A204.1 (cell line): ENCODE data around the gene POLR3GL.
A peak's percentile ranks its signal among the peaks of the same experiment; 100 is the strongest.
"Not testable (repeated sequence)": the region's sequence is repeated elsewhere in the genome, so short reads cannot be mapped to it uniquely, and the experiment has no call there.

Experiments
- FAIRE-seq: peaks from 2 replicates; lab custom pipeline; 2012; peaks lifted over from hg19 to GRCh38; lab: Jason Lieb, UNC

POLR3GL gene, protein sequence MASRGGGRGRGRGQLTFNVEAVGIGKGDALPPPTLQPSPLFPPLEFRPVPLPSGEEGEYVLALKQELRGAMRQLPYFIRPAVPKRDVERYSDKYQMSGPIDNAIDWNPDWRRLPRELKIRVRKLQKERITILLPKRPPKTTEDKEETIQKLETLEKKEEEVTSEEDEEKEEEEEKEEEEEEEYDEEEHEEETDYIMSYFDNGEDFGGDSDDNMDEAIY

DNA sequence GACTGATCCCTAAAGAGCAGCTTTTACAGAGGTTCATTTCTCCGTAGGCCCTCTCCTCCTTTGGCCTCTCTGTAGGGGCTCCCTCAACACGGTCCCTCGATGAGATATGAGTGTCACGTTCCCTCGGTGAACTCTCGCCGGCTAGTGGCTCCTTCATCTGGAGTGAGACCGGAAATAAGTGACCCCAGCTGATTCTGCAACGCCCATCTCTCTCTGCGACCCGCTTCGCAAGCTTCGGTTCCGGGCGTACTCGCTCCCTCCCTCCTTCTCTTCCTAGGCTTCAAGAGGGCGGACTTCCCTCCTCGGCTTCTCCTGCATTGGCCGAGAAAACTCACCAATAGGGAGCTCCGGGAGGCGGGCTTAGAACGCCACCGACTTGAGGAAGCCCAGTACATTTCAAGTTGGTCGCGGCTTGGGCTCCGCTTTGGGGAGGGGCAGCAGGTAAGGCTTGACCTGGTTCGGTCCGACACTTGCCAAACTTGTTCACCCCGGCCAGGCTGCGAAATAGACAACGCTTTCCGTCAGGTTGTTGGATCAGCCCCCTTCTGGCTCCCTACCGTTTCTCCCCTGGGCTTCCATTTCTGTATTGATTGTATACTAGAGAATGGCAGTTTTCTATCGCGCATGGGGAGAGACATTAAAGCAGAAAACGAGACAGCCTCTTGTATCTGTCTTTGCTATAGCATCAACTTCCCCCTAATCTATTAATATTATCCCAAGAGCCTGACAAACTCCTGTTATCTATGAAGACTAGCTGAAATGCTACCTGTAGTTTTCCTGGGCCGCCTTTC lies at the start of gene POLR3GL, which contains the start of gene ANKRD34A:
Gene POLR3GL, plus strand, starts transcription at position 363 of the 791 bp plus-strand sequence. CDS start 10,176 bp downstream, outside the sequence.
Gene ANKRD34A, minus strand, starts transcription at position 248 of the 791 bp plus-strand sequence. CDS start 2,816 bp downstream, outside the sequence.
- peak; percentile 96 for FAIRE-seq

DNA sequence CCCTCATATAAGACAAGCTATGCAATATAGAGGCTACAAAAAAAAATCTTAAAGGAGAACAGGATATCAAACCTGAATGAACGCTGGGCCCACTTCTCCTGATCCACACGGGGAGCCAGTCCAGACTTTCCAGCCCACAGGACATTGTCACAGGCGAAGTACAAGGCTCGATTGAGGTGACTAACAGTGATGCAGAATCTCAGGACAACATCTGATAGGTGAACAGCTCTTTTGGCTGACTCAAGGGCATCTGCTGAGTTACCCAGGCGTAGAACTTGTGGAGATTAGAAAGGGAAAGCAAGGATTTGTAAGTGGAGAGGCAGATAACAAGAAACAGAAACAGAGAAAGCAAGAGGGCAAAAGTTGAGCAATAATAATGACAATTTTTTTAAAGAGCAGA lies 47.7 kb upstream of the POLR3GL start:
- FAIRE-seq = no peak

DNA sequence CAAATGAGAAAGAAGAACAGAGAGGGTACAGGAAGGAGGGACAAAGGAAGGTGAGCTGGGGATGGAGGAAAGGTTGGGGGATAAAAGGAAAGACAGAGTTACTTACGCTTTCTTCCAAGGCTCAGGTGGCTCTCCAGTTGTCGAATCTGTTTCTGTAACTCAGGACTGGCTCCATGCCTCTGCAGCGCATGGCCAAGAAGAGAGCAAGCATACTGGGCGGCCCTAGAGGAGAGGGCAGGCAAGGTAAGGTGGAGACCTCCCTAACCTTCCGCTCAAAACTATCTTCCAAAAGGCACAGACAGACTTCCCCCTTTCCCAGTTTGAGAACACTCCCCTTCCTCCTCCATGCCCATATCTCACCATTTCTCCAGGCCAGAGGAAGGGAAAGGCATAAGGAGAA lies 46.9 kb upstream of the POLR3GL start:
- no peak for FAIRE-seq

DNA sequence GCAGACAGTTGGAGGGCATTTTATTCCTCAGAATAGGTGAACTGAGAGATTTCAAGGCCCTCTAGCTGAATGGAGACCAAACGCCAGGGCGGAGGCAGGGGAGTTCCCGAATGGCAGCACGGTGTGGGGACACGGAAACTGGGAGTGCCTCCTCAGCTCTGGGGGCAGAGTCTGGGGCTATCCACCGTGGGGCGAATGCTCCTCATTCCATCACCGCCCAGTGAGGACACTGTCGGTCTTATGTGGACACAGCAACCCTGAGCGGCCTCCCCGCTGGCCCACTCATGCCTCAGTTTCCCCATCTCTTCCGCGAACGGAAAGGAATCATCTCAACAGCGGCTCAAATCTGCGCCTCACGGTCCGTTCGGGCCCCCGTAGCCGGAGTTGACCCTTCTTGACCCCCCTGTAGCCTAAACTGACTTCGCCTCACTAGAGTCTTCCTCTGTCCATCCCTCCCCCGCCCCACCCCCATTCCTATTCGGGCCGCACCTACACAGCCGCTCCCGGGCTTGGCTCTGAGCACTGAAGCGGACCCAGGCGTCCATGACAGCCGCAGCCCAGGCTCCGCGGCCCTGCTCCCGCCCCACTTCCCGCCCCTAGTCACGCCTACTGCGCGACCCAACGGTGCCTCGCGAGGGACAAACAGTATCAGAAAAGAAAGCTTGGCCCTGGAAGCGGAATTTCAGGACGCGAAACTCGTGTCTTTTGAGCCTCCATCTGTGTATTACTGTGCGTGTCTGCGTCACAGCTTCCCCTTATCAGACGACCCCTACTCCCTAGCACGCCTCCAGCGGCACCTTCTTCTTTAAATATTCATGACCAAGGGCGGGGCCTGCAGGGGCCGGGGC lies 46.1 kb upstream of the POLR3GL start, which contains the start of gene PEX11B:
Gene PEX11B, minus strand, starts transcription at position 574 of the 848 bp plus-strand sequence. Its CDS starts 29 bp downstream, at position 545.
- FAIRE-seq = peak; percentile 39

DNA sequence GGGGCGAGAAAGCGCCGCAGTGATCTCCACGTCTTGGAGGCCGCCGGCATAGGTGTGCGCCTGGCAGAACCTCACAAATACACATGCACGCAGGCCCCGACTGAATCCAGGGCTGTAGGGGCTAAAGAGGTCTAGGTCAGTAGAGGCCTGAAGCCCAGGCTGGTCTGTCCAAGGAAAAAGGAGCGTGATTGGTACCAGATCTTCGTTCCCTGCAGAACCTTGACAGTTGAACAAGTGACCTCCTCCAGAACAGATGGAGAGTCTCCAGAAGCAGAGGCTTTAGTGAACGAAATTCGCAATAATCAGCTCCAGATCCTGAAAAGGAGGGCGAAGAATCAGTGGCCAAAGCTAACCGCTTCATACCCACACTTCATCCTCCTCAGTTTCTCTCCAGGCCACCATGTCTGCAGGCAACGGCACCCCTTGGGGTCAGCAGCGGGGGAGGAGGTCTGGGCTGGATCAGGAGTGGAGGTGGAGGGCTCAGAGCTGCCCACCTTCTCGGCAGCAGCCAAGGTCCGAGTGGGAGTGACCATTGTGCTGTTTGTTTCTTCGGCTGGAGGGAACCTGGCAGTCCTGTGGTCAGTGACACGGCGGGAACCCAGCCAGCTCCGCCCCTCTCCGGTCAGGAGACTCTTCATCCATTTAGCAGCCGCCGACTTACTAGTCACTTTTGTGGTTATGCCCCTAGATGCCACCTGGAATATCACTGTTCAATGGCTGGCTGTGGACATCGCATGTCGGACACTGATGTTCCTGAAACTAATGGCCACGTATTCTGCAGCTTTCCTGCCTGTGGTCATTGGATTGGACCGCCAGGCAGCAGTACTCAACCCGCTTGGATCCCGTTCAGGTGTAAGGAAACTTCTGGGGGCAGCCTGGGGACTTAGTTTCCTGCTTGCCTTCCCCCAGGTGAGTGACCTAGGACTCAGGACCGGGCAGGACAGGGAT lies 45.2 kb upstream of the POLR3GL start:
- no peak for FAIRE-seq

DNA sequence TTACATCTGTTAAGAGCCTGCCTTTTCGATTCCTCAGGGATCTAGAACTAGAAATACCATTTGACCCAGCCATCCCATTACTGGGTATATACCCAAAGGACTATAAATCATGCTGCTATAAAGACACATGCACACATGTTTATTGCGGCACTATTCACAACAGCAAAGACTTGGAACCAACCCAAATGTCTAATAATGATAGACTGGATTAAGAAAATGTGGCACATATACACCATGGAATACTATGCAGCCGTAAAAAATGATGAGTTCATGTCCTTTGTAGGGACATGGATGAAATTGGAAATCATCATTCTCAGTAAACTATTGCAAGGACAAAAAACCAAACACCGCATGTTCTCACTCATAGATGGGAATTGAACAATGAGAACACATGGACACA lies 44.2 kb upstream of the POLR3GL start:
- FAIRE-seq = not testable (repeated sequence)

DNA sequence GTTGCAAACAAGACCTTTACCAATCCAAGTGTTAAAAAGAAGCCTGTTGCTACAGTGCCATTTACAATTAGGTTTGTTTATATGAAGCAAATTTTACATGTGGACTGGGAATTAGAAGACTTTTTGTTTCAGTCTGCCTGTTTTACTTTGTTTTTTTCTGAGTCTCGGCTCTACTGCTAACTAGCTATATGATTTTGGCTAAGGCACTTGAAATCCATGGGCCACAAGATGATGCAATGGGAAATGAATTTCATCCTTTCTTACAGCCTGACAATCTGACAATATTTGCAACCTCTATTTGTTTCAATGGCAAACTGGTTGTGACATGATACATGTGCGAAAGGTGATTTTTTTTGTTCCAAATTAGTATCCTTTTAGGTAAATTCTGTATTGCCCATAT lies 42.2 kb upstream of the POLR3GL start:
- no peak for FAIRE-seq

DNA sequence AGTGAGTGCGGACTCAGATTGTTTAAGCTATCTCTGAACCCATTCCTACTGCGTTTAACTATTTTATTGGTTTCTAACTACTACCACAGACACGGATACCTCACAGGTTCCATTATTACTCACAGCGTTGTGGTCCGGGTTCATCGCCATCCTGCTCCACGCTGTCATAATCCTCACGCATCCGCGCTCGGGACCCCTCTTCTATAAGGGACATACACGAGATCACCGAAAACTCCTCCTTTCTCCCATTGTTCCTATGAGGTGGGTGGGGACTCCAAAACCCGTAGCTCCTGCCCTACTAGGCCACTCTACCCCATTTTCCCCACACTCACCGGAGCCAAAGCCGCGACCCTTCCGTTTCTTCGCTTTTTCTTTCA lies 37.8 kb upstream of the POLR3GL start:
- FAIRE-seq = no peak

DNA sequence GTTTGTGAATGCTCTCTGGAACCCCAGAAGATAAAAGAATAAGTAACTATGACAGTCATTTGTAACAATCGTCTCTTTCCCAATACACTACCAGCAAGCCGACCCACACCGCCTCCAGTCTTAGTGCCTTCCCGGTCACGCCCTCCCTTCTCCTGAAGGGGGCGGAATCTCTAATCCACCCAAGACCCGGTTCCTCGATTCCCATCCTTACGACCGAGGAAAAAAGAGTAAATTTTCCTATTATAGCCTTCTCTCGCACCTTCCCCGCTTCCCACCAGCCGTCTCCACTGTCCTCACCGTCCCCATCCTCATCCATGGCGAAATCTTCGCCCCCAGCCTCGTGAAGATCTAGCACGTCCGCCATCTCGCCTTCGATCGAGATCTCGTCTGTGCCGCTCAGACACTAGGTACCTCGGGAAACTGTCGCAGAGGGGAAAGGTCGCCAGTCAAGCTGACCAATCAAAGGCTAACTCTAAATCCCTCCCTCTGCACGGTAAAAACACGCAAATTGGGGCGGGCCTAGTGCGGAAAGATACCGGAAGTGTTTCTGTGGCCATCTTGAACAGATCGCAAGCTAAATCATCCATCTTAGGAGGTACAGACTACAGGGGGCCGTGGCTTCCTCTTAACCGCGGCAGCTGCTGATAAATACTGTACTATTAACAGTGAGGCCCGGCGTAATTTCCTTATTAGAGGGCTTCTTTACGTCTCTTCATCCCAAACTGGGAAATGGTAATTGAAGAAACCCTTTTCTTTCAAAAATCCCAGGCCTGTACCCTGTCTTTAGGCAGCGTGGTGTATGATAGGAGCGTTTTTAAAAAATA lies 37.2 kb upstream of the POLR3GL start, which contains the start of gene RBM8A:
Gene RBM8A, minus strand, starts transcription at position 422 of the 824 bp plus-strand sequence. Its CDS starts 58 bp downstream, at position 364.
- peak; percentile 90 for FAIRE-seq

DNA sequence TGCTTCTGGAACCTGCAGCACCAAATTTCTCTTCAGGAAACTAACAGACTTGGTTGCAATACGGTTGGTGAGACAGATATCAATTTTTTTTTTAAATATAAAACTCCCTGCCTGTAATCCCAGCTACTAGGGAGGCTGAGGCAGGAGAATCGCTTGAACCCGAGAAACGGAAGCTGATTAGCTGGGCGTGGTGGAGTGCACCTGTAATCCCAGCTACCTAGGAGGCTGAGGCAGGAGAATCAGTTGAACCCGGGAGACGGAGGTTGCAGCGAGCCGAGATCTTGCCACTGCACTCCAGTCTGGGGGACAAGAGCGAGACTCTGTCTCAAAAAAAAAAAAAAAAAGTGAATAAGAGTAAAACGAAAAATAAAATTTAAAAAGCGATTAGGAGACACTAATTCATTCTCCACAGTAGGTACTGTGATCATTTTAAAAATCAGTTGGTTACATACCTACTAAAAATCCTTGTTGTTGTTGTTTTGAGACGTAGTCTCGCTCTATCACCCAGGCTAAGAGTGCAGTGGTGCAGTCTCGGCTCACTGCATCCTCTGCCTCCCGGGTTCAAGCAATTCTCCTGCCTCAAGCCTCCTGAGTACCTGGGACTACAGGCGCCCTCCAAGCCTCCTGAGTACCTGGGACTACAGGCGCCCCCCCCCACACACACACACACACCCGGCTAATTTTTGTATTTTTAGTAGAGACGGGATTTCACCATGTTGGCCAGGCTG lies 36.4 kb upstream of the POLR3GL start:
- FAIRE-seq = no peak

DNA sequence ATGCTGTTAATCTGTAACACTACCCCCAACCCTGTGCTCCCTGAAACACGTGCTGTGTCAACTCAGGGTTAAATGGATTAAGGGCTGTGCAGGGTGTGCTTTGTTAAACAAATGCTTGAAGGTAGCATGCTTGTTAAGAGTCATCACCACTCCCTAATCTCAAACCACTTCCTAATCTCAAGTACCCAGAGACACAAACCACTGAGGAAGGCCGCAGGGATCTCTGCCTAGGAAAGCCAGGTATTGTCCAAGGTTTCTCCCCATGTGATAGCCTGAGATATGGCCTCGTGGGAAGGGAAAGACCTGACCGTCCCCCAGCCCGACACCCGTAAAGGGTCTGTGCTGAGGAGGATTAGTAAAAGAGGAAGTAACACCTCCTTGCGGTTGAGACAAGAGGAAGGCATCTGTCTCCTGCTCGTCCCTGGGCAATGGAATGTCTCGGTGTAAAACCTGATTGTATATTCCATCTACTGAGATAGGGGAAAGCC lies 31.9 kb upstream of the POLR3GL start:
- not testable (repeated sequence) for FAIRE-seq

DNA sequence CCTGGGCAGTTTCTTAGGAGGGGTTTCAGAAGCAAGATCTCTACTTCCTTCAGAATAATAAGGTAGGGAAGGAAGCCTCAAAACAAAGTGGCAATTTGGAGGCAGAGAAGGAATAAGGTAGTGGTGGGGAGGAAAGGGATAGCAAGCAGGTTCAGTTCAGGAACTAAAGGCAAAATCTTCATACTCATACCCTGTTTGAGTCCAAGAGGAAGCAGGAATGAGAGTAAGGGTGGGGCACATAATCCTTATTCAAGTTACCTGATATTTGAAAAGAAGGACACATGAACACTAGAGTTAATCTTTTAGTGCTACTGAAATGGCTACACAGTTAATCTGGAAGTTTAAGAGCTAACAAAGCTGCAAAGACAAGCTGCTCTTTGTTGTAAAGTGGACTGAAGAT lies 28.8 kb upstream of the POLR3GL start:
- no peak for FAIRE-seq

DNA sequence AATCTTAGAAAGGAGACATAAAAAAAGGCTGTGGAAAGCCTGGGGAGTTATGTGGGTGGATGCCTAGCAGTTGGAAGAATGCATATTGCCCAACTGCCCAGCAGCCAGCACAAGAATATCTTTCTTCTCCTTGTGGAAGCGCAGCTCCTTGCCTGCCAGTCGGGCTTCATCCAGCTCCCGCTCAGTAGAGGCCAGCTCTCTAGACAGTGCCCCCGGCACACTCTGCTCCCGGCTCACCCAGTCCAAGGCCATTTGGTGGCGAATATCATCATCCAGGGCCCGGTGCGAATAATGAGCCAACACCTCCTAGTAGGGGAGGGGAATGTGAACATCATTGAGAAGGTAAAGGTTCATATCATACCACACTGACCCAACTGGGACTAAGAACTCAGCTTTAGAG lies 28.2 kb upstream of the POLR3GL start:
- no peak for FAIRE-seq

DNA sequence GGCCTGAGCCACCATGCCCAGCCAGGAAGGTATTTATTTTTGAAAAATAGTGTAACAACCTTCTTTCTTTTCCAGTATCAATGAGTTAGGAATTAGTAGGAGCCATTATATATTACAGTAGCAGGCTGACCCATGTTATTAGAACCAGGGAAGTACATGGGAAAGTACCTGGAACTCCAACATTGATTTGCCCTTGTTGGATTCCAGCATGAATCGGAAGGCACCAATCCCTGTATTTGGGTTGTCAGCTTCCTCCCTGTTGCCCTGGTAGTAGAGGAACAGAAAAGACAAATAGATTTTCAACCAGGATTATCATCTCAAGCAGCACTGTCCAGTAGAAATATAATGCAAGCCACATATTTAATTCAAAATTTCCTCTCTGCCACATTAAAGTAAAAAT lies 27.1 kb upstream of the POLR3GL start:
- FAIRE-seq = no peak

DNA sequence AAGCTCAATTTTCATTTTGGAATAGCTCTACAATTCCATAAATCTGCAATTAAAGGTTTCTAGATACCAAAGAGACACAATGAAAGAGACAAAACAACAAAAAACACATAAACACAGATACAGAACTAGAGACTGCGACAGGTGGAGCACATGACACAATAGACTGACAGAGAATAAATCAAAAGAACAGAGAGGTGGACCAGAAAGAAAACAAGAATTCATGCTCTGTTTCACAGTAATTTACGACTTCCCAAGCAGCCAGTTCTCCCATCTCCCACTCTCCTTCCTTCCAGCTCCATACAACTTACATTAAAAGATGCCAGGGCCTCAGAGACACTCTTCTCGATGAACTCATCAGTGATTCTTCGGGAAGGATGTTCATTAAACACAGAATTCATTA lies 22.1 kb upstream of the POLR3GL start:
- FAIRE-seq = no peak

DNA sequence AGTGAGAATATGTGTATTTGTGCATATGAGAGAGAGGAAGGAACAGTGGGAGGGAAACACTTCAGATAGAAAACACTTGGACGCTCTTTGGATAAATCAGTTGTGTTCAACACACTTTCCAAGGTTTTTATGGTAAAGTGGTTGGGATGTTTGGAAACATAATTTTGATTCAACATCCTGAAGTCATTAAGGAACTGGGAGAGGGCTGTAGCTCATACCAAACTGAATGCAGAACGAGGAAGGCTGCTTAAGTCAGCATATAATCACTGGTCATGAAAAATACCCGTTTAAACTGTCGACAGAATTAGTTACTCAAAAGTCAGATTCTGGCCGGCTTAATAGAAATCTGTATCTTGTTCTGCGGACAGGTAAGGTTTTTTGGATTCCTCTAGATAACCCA lies 21.6 kb upstream of the POLR3GL start:
- no peak for FAIRE-seq

DNA sequence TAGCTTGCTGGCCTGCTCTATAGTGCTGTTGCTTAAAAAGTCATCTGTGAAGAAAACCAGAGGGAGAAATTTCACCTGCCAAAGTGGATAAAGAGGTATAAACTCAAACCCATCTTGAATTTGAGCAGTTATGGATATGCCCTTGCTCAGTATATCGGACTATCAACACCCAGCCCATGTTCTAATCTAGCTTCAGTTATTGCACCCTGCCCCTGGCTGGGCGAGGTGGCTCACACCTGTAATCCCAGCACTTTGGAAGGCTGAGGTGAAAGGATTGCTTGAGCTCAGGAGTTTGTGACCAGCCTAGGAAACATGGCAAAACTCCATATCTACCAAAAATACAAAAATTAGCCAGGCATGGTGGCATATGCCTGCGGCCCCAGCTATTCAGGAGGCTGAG lies 20.0 kb upstream of the POLR3GL start:
- FAIRE-seq = no peak

DNA sequence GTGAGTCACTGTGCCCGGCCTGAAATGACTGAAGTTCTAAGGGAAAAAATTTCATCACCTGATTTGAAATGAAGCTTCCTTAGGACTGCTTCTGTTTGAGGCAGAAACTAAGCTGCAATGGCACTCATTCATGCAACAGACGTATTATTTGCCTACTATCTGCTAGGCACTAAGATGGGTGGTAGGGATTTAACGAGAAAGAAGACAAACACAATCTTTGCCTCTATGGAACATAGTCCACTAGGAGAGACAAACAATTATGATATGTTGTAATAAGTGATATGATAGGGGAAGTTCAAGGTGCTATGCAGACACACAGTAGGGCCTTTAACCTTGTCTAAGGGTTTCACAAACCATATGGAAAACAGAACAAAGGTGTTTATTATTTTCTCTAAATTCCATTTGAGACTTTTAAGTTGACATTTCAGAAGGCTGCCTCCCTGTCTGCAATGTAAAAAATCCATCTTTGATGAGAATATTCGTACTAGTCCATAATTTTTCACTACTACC lies 18.0 kb upstream of the POLR3GL start:
- FAIRE-seq = no peak

DNA sequence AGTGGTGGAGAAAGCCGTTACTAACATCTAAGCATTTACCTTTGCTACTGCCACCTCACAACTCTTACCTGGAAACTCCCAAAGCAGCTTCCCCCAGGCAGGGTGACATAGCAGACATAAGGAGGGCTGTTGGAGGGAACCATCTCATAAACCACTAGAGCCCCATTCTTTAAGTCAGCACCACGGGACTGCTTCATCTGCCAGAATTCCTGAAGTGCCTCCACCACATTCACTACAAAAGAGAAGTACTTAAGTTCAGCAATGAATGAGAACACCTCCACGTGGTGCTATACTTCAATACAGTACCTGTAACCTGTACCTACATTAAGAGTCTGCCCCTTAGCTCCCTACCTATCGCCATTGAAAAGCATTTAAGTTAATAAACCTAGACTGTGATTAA lies 16.9 kb upstream of the POLR3GL start:
- FAIRE-seq = no peak
